Loucy (cell line): ENCODE measurements around the gene LIPC.

ENCODE experiments used
- H2AFZ ChIP-seq: fragments of 200-600 bp; sonication (generic); 2 replicates; pipeline ENCODE4 v1.6.0; 2016; ENCODE audit warnings: antibody characterized with exemption, mild to moderate bottlenecking, low read length, moderate library complexity
- H3F3A ChIP-seq: fragments of 200-600 bp; 2 replicates; pipeline ENCODE4 v1.6.0; 2016; ENCODE audit warnings: antibody characterized with exemption, low read depth, mild to moderate bottlenecking
- H3K27me3 ChIP-seq: fragments of 200-600 bp; sonication (generic); 2 replicates; pipeline ENCODE4 v1.6.1; 2014; ENCODE audit warnings: low read length, mild to moderate bottlenecking; ENCODE audit not compliant: insufficient read depth, poor library complexity, severe bottlenecking
- H3K36me3 ChIP-seq: fragments of 200-600 bp; sonication (generic); 2 replicates; pipeline ENCODE4 v1.6.1; 2016; ENCODE audit warnings: low read length; ENCODE audit not compliant: insufficient read depth
- H3K4me1 ChIP-seq: fragments of 200-600 bp; sonication (generic); 2 replicates; pipeline ENCODE4 v1.5.1; 2014; ENCODE audit warnings: low read length, mild to moderate bottlenecking; ENCODE audit not compliant: insufficient read depth, poor library complexity, severe bottlenecking
- H3K4me2 ChIP-seq: fragments of 200-600 bp; sonication (generic); 2 replicates; pipeline ENCODE4 v1.6.0; 2014; ENCODE audit warnings: antibody characterized with exemption, low read length, low read depth, mild to moderate bottlenecking; ENCODE audit not compliant: poor library complexity, severe bottlenecking
- H3K4me3 ChIP-seq: fragments of 200-600 bp; sonication (generic); 2 replicates; pipeline ENCODE4 v1.5.1; 2014; ENCODE audit warnings: low read length, mild to moderate bottlenecking, mixed read lengths; ENCODE audit not compliant: poor library complexity, severe bottlenecking
- H3K79me2 ChIP-seq: fragments of 200-600 bp; sonication (generic); 2 replicates; pipeline ENCODE4 v1.6.1; 2014; ENCODE audit warnings: low read length; ENCODE audit not compliant: insufficient read depth
- H3K9ac ChIP-seq: fragments of 200-600 bp; sonication (generic); 2 replicates; pipeline ENCODE4 v1.6.0; 2014; ENCODE audit warnings: mild to moderate bottlenecking, low read depth, low read length, moderate library complexity; ENCODE audit not compliant: poor library complexity, severe bottlenecking
- H3K9me2 ChIP-seq: fragments of 200-600 bp; sonication (generic); replicated peaks from 2 replicates; pipeline ENCODE4 v1.6.1; 2016; ENCODE audit warnings: low read depth, low read length, mixed read lengths
- H3K9me3 ChIP-seq: fragments of 200-600 bp; sonication (generic); 2 replicates; pipeline ENCODE4 v1.6.1; 2014; ENCODE audit warnings: mild to moderate bottlenecking, antibody characterized with exemption, low read length, low read depth; ENCODE audit not compliant: insufficient read depth
- H4K20me1 ChIP-seq: fragments of 200-600 bp; sonication (generic); 2 replicates; pipeline ENCODE4 v1.6.0; 2014; ENCODE audit warnings: antibody characterized with exemption, low read length, mild to moderate bottlenecking; ENCODE audit not compliant: insufficient read depth, poor library complexity, severe bottlenecking
- EZH2phosphoT487 ChIP-seq: fragments of 200-600 bp; IDR thresholded peaks from 2 replicates; pipeline ENCODE4 v1.6.1; 2018; ENCODE audit warnings: antibody characterized with exemption, mild to moderate bottlenecking, moderate library complexity, borderline replicate concordance
- TF ChIP-seq, protein P1 (sequence below): fragments of 200-600 bp; sonication (generic); conservative IDR thresholded peaks from 2 replicates; pipeline ENCODE4 v1.5.1; 2014; ENCODE audit warnings: mild to moderate bottlenecking, antibody characterized with exemption, low read length

The LIPC gene

DNA sequence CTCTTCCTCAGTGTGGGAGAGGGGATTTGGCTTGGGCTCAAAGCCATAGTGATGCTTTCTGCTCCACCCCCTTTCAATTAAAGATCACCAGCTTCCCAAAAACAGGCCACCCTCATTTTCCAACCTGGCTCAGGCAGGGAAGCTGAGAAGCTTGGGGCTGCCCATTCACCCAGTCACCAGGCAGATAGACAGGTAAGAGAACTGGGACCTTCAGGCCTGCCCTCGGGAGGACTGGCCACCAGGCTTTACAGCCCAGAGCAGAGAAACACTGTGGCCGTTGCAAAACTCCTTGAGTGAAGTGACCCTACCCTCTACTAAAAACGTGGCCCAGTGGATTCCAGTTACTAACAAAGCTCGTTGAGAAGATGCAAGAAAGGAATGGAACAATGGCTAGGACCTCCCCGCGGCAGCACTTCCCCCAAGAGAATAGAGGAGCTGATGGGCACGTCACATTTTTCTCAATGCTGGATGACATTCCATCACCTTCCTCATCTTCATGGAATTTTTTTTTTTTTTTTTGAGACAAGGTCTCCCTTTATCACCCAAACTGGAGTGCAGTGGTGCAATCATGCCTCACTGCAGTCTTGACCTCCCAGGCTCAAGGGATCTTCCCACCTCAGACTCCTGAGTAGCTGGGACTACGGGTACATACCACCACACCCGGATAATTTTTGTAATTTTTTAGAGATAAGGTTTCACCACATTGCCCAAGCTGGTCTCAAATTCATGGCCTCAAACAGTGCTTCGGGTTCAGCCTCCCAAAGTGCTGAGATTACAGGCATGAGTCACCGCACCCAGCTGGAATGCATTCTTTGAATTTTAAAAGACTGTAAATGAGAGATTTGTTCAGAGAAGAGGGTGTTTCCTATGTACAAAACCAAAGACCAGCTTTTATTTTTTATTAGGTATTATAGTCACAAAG, 37.9 kb downstream of the LIPC start:
- no peak for TF ChIP-seq EZH2phosphoT487
- TF ChIP-seq, protein P1, sequence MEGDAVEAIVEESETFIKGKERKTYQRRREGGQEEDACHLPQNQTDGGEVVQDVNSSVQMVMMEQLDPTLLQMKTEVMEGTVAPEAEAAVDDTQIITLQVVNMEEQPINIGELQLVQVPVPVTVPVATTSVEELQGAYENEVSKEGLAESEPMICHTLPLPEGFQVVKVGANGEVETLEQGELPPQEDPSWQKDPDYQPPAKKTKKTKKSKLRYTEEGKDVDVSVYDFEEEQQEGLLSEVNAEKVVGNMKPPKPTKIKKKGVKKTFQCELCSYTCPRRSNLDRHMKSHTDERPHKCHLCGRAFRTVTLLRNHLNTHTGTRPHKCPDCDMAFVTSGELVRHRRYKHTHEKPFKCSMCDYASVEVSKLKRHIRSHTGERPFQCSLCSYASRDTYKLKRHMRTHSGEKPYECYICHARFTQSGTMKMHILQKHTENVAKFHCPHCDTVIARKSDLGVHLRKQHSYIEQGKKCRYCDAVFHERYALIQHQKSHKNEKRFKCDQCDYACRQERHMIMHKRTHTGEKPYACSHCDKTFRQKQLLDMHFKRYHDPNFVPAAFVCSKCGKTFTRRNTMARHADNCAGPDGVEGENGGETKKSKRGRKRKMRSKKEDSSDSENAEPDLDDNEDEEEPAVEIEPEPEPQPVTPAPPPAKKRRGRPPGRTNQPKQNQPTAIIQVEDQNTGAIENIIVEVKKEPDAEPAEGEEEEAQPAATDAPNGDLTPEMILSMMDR: no peak
- Histone ChIP-seq H3K4me3 (no peak overlapping the region), H3K9ac (no peak overlapping the region), H3K4me2 (no peak overlapping the region), H3K4me1 (peaks cover 61% of the 10 kb centered on the region), H3K9me3 (no peaks in the 10 kb centered on the region), H3K27me3 (no peaks in the 10 kb centered on the region), H2AFZ (no peak overlapping the region), H3K9me2 (no peaks in the 10 kb centered on the region), H3F3A (peaks cover 12% of the 10 kb centered on the region), H3K79me2 (peaks cover 30% of the 10 kb centered on the region), H3K36me3 (no peaks in the 10 kb centered on the region), H4K20me1 (no peaks in the 10 kb centered on the region)

DNA sequence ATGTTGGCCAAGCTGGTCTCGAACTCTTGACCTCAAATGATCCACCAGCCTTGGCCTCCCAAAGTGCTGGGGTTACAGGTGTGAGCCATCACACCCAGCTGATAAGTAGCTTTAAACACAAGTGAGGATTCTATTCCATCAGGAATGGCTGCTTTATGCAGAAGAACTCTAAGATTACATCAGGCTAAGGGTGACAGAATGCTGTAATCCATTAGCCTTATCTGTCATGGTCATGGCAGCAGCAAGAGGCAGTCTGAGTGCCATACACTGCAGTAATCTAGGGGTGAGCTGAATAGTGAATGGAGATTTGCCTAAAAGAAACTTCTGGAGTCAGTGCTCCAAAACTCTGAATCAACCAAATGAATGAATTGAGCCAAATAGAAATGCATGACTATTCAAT, 39.6 kb downstream of the LIPC start:
- Histone ChIP-seq H3K4me2 (peak overlapping the region; percentile 82), H2AFZ (no peak overlapping the region), H3K4me3 (peak overlapping the region; percentile 5)

DNA sequence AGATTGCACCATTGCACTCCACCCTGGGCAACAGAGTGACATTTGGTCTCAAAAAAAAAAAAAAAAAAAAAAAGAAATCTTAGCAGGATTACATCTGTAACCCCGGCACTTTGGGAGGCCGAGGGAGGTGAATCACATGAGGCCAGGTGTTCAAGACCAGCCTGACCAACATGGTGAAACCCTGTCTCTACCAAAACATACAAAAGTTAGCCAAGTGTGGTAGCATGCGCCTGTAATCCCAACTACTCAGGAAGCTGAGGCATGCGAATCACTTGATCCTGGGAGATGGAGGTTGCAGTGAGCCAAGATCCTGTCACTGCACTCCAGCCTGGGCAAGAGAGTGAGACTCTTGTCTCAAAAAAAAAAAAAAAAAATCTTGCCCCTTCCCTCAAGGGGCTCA, 40.4 kb downstream of the LIPC start:
- Histone ChIP-seq H3K4me3 (peak overlapping the region; percentile 68), H3K9ac (peak overlapping the region; percentile 87), H3K36me3 (no peaks in the 10 kb centered on the region), H3K9me3 (no peaks in the 10 kb centered on the region), H3K4me2 (peak overlapping the region; percentile 82), H3K4me1 (peaks cover 80% of the 10 kb centered on the region), H3F3A (peaks cover 17% of the 10 kb centered on the region), H3K9me2 (no peaks in the 10 kb centered on the region), H2AFZ (no peak overlapping the region), H3K27me3 (no peaks in the 10 kb centered on the region), H3K79me2 (peaks cover 48% of the 10 kb centered on the region), H4K20me1 (no peaks in the 10 kb centered on the region)
- no peak for TF ChIP-seq EZH2phosphoT487
- TF ChIP-seq, protein P1: no peak

More for the DNA sequence above, 39.6 kb downstream of the LIPC start:
- Histone ChIP-seq H3K27me3 (no peaks in the 10 kb centered on the region), H4K20me1 (no peaks in the 10 kb centered on the region), H3K79me2 (peaks cover 45% of the 10 kb centered on the region), H3F3A (peaks cover 12% of the 10 kb centered on the region), H3K4me1 (peaks cover 76% of the 10 kb centered on the region), H3K36me3 (no peaks in the 10 kb centered on the region), H3K9ac (no peak overlapping the region), H3K9me2 (no peaks in the 10 kb centered on the region), H3K9me3 (no peaks in the 10 kb centered on the region)
- TF ChIP-seq EZH2phosphoT487: no peak
- TF ChIP-seq, protein P1: no peak
